ENCODE data around the gene ENTREP3. TPM values are rescaled to one million over a fixed set of nuclear protein-coding genes. Genes with fewer than 3 reads are reported as not detected.
"Not testable (repeated sequence)": the region's sequence is repeated elsewhere in the genome, so short reads cannot be mapped to it uniquely, and the experiment has no call there.

ENTREP3 gene
- total RNA-seq, 1 donor from 2014 or later: 14.8 TPM

DNA sequence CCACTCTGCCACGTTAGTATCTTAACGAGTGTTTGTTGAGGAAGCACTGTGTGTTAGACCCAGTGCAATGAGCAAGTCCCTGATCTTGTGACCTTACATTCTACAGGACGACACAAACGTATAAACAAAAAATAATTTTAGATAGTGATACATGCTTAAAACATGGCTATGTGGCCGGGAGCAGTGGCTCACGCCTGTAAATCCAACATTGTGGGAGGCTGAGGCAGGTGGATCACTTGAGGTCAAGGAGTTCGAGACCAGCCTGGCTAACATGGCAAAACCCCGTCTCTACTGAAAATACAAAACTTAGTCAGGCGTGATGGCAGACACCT, 27.2 kb downstream of the ENTREP3 start:
- TF ChIP-seq, protein P1, sequence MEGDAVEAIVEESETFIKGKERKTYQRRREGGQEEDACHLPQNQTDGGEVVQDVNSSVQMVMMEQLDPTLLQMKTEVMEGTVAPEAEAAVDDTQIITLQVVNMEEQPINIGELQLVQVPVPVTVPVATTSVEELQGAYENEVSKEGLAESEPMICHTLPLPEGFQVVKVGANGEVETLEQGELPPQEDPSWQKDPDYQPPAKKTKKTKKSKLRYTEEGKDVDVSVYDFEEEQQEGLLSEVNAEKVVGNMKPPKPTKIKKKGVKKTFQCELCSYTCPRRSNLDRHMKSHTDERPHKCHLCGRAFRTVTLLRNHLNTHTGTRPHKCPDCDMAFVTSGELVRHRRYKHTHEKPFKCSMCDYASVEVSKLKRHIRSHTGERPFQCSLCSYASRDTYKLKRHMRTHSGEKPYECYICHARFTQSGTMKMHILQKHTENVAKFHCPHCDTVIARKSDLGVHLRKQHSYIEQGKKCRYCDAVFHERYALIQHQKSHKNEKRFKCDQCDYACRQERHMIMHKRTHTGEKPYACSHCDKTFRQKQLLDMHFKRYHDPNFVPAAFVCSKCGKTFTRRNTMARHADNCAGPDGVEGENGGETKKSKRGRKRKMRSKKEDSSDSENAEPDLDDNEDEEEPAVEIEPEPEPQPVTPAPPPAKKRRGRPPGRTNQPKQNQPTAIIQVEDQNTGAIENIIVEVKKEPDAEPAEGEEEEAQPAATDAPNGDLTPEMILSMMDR (IDR thresholded peaks at IDR 0.05): no peak

DNA sequence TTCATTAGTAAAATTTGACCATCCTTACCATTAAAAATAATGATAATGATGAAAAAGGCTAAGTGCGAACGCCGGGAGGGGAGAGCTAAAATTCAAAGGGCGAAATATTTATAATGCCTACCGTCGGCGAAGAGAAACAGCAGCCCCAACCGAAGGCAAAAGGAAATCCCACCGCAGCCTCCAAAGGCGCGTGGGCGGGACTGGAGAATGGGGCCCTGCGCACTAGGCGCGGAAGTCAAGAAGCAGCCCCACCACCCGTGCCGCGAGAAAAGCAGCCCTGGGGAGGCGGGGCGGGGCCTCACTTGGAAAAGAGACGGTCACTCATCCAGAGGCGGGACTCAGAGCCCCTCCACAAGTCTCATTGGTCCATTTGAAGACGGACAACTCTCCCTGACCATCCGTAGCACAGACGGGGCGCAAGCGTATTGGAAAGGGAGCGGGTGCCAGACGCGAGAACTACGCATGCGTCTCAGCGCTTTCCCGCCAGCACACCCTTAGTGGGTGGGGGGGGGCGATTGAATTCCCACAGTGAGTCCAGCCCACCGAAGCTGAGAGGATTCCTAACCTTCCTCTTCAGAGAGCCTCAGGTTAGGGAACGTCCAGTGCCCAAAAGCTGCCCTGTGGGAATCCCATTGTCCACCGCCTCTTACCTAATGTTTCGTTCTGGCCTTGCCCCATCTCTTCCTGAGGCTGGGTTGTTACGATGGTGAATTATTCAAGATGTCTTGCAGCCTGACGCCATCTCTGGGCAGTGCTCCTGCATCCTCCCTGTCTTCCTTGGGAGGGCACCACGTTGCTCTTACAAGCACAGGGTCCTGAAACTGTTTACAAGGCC, 27.8 kb downstream of the ENTREP3 start:
- Mint-ChIP-seq H3K36me3 (ENCODE audit: low read depth) (peaks cover 4% of the 10 kb centered on the region), H3K4me3 (peak overlapping the region; percentile 88), H3K9me3 (no peaks in the 10 kb centered on the region), H3K4me1 (peaks cover 43% of the 10 kb centered on the region), H3K27me3 (no peaks in the 10 kb centered on the region), H3K27ac (peak overlapping the region; percentile 87)
- ATAC-seq (ENCODE audit: low read depth): peak; percentile 96
- ChIA-PET POLR2A (interaction anchor here (0.6 to 6.8 kb wide), 14 partner anchors 13 to 734 kb away, joined by 3 to 75 read pairs (median 5); partner anchors contain the start of genes CLK2, MTX1, SCAMP3 and SLC50A1), CTCF (interaction anchor here (0.8 to 5.5 kb wide), 9 partner anchors 18 to 60 kb away, joined by 3 to 110 read pairs (median 7); partner anchors contain the start of genes KRTCAP2, MTX1, THBS3 and TRIM46)
- peak; percentile 90 for DNase-seq
- TF ChIP-seq, protein P1 (IDR thresholded peaks at IDR 0.05): no peak
- intact Hi-C loops (cut with micrococcal nuclease): loop anchor here (1.0 to 5.0 kb wide), 4 partner anchors 17 to 46 kb away; partner anchors contain the start of genes CLK2 and SCAMP3

More for the DNA sequence above, 27.2 kb downstream of the ENTREP3 start:
- H3K27me3 Mint-ChIP-seq: no peaks in the 10 kb centered on the region
- POLR2A ChIA-PET: interaction anchor here (0.6 to 6.8 kb wide), 3 partner anchors 20 to 89 kb away, joined by 9 to 75 read pairs (median 9); partner anchors contain the start of genes MTX1 and THBS3
- peaks cover 40% of the 10 kb centered on the region for H3K4me1 Mint-ChIP-seq
- peak overlapping the region; percentile 88 for H3K4me3 Mint-ChIP-seq
- intact Hi-C loops (cut with micrococcal nuclease): loop anchor here (5.0 kb wide), 1 partner anchor 36 kb away; no protein-coding TSS in a partner anchor
- no peaks in the 10 kb centered on the region for H3K9me3 Mint-ChIP-seq
- no peak for ATAC-seq (ENCODE audit: low read depth)
- no peak for DNase-seq
- H3K27ac Mint-ChIP-seq: peak overlapping the region; percentile 87
- CTCF ChIA-PET: interaction anchor here (0.7 to 5.5 kb wide), 6 partner anchors 21 to 54 kb away, joined by 3 to 110 read pairs (median 10); partner anchors contain the start of genes KRTCAP2, MTX1, THBS3 and TRIM46
- H3K36me3 Mint-ChIP-seq (ENCODE audit: low read depth): peaks cover 4% of the 10 kb centered on the region

DNA sequence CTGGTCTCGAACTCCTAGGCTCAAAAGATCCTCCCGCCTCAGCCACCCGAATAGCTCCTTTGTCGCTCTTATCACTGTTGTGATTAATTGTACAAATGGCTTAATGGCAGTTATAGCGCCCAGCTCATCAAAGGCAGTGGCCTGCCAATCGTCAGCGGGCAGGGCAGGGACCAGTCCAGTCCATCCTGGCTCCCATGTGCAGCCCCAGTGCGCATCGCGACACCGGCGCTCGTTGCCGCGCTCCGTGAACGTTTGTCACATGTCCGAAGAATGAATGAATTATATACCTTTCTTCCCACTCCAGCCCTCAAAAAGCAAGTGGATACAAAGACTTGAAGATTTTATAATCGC, 28.4 kb downstream of the ENTREP3 start:
- intact Hi-C loops (cut with micrococcal nuclease): loop anchor here (1.0 to 5.0 kb wide), 6 partner anchors 17 to 51 kb away; partner anchors contain the start of genes CLK2, SCAMP3 and THBS3
- peak overlapping the region; percentile 88 for H3K4me3 Mint-ChIP-seq
- ChIA-PET CTCF (interaction anchor here (0.8 to 5.5 kb wide), 10 partner anchors 18 to 136 kb away, joined by 3 to 110 read pairs (median 6); partner anchors contain the start of genes KRTCAP2, MTX1, THBS3 and TRIM46), POLR2A (interaction anchor here (0.6 to 6.8 kb wide), 14 partner anchors 14 to 734 kb away, joined by 3 to 75 read pairs (median 4); partner anchors contain the start of genes CLK2, KRTCAP2, MTX1 and SCAMP3)
- no peaks in the 10 kb centered on the region for H3K27me3 Mint-ChIP-seq
- H3K9me3 Mint-ChIP-seq: no peaks in the 10 kb centered on the region
- H3K27ac Mint-ChIP-seq: peak overlapping the region; percentile 87
- DNase-seq (no peak), ATAC-seq (ENCODE audit: low read depth) (peak; percentile 8)
- peaks cover 4% of the 10 kb centered on the region for H3K36me3 Mint-ChIP-seq (ENCODE audit: low read depth)
- TF ChIP-seq, protein P1 (IDR thresholded peaks at IDR 0.05): no peak
- peaks cover 46% of the 10 kb centered on the region for H3K4me1 Mint-ChIP-seq

DNA sequence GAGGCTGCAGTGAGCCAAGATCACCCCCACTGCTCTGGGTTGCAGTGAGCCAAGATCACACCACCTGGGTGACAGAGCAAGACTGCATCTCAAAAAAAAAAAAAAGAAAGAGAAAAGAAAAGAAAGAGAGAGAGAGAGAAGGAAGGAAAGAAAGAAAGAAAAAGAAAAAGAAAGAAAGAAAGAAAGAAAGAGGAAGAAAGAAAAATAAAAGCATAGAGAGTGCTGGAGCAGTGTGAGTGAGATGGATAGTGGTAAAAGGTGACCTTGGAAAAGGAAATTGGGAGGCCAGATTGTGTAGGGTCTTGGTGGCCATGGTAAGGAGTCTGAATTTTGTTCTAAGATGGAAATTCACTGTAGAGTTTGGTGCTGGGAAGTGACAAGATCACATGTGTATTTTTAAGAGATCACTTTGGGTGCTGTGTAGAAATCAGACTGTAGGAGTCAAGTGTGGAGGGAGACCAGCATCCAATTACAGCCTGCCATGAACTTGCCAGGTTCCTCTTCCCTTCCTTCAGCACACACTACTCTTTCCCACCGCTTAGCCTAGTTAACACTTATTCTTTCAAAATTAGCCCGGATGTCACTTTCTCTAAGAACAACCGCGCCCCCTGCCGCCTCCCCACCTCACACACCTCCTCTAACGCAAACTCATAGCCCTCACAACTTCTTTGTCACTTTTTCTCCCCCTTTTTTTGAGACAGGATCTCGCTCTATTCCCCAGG, 28.9 kb downstream of the ENTREP3 start:
- CTCF ChIA-PET: interaction anchor here (0.8 to 5.5 kb wide), 10 partner anchors 19 to 135 kb away, joined by 3 to 110 read pairs (median 6); partner anchors contain the start of genes KRTCAP2, MTX1, THBS3 and TRIM46
- ATAC-seq (ENCODE audit: low read depth) (peak; percentile 37), DNase-seq (peak; percentile 66)
- POLR2A ChIA-PET: interaction anchor here (0.6 to 6.8 kb wide), 13 partner anchors 14 to 735 kb away, joined by 3 to 75 read pairs (median 5); partner anchors contain the start of genes CLK2, KRTCAP2, MTX1 and SCAMP3
- no peaks in the 10 kb centered on the region for H3K9me3 Mint-ChIP-seq
- H3K36me3 Mint-ChIP-seq (ENCODE audit: low read depth): peaks cover 4% of the 10 kb centered on the region
- H3K4me3 Mint-ChIP-seq: peak overlapping the region; percentile 88
- no peaks in the 10 kb centered on the region for H3K27me3 Mint-ChIP-seq
- intact Hi-C loops (cut with micrococcal nuclease): loop anchor here (1.0 to 5.0 kb wide), 3 partner anchors 19 to 50 kb away; partner anchors contain the start of gene THBS3
- H3K4me1 Mint-ChIP-seq: peaks cover 46% of the 10 kb centered on the region
- TF ChIP-seq, protein P1 (IDR thresholded peaks at IDR 0.05): no peak
- peak overlapping the region; percentile 87 for H3K27ac Mint-ChIP-seq

DNA sequence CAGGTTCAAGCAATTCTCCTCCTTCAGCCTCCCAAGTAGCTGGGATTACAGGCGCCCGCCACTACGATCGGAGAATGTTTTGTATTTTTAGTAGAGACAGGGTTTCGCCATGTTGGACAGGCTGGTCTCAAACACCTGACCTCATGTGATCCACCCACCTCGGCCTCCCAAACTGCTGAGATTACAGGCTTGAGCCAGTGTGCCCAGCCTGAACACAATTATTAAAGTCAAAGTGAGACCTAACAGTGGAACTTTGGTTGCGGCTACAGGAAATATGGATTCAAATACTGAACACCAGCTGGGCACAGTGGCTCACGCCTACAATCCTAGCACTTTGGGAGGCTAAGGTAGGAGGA, 29.9 kb downstream of the ENTREP3 start:
- Mint-ChIP-seq H3K27ac (peak overlapping the region; percentile 46), H3K4me1 (peaks cover 46% of the 10 kb centered on the region)
- intact Hi-C loops (cut with micrococcal nuclease): loop anchor here (5.0 kb wide), 1 partner anchor 33 kb away; no protein-coding TSS in a partner anchor
- H3K36me3 Mint-ChIP-seq (ENCODE audit: low read depth); H3K27me3 Mint-ChIP-seq; H3K9me3 Mint-ChIP-seq; H3K4me3 Mint-ChIP-seq; ATAC-seq (ENCODE audit: low read depth); DNase-seq: not testable (repeated sequence)
- ChIA-PET POLR2A (interaction anchor here (1.0 to 6.8 kb wide), 5 partner anchors 17 to 52 kb away, joined by 3 to 75 read pairs (median 4); partner anchors contain the start of genes CLK2, KRTCAP2, MTX1 and THBS3), CTCF (interaction anchor here (1.0 to 5.5 kb wide), 3 partner anchors 19 to 53 kb away, joined by 3 to 110 read pairs (median 5); partner anchors contain the start of genes KRTCAP2, MTX1 and THBS3)
